Posterior vena cava (tissue), 2 donors: ENCODE results near the gene RCOR3. TPM values are rescaled to one million over a fixed set of nuclear protein-coding genes. Genes with fewer than 3 reads are reported as not detected.
"Not testable (repeated sequence)": the region's sequence is repeated elsewhere in the genome, so short reads cannot be mapped to it uniquely, and the experiment has no call there.

Source experiments
- DNase-seq: peaks from one replicate; pipeline ENCODE4 v3.0.0-alpha.2; 2020; ENCODE audit warnings: low spot score
- intact Hi-C, 2 donors: fragments of 100-400 bp; cut with DNase I; formaldehyde crosslinking; loops; one replicate each; pipeline versions ENCODE4 v1.14.1 to v1.14.2; 2022 to 2023
- total RNA-seq, 2 donors: library from RNA; stranded (reverse); fragmentation: NEBNext Ultra II Directional; extraction: Animal tissue kit (Norgen Biotek cat#: 25700); gene quantifications; one replicate each; pipeline ENCODE4 v1.2.1, GENCODE V29; 2021
- donor health status: DM: yes; HTN: yes; CAD: no.
- donor health status: DM: yes; HTN: yes; CAD: no.

RCOR3 gene
- total RNA-seq, 2 donors from 2014 or later: 39.1 to 39.5 TPM

GRCh38 chr1:211333906-211334305 lies 74.7 kb downstream of the RCOR3 start:
- DNase-seq: no peak
- intact Hi-C loops: loop anchor here in 1 of 2 donors (10.0 kb wide), 1 partner anchor 141 kb away; no protein-coding TSS in a partner anchor

GRCh38 chr1:211334986-211335385 lies 75.8 kb downstream of the RCOR3 start:
- DNase-seq: no peak
- intact Hi-C loops: loop anchor here in 1 of 2 donors (10.0 kb wide), 1 partner anchor 140 kb away; no protein-coding TSS in a partner anchor

DNA sequence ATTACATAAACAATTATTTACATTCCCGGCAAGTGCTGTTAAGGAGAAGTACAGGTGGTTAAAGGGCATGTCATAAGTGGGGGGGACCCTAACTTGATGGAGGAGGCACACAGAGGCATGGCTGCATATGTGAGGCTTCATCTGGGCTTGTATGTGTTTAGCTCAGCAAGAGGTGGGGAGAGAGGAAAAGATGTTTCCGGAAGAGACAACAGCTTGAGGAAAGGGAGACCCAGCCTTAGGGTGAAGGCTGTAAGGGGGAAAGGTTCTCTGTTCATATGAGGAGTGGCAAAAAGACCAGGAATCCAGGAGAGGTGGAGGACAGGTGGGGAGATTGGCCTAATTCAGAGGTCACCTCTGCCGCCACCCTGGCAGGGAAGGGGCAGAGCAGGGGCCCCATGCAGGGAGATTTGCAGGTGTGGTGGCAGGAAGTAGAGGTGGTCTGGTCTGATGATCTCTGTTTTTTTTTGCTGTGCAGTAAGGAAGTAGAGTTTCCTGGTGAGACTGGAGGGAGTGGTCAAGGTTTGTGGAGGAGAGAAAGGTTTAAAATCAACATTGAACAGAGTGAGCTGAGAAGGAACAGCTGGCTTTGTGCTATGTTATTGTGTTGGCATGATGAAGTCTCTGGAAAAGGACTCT lies 76.5 kb downstream of the RCOR3 start:
- DNase-seq: no peak
- intact Hi-C loops: loop anchor here in 1 of 2 donors (10.0 kb wide), 1 partner anchor 139 kb away; no protein-coding TSS in a partner anchor

GRCh38 chr1:211336161-211336560 lies 77.0 kb downstream of the RCOR3 start:
- intact Hi-C loops: loop anchor here in 1 of 2 donors (10.0 kb wide), 1 partner anchor 139 kb away; no protein-coding TSS in a partner anchor

GRCh38 chr1:211336775-211337174 lies 77.6 kb downstream of the RCOR3 start:
- intact Hi-C loops: loop anchor here in 1 of 2 donors (10.0 kb wide), 1 partner anchor 138 kb away; no protein-coding TSS in a partner anchor
- no peak for DNase-seq

More at GRCh38 chr1:211336161-211336560, 77.0 kb downstream of the RCOR3 start:
- DNase-seq: no peak

DNA sequence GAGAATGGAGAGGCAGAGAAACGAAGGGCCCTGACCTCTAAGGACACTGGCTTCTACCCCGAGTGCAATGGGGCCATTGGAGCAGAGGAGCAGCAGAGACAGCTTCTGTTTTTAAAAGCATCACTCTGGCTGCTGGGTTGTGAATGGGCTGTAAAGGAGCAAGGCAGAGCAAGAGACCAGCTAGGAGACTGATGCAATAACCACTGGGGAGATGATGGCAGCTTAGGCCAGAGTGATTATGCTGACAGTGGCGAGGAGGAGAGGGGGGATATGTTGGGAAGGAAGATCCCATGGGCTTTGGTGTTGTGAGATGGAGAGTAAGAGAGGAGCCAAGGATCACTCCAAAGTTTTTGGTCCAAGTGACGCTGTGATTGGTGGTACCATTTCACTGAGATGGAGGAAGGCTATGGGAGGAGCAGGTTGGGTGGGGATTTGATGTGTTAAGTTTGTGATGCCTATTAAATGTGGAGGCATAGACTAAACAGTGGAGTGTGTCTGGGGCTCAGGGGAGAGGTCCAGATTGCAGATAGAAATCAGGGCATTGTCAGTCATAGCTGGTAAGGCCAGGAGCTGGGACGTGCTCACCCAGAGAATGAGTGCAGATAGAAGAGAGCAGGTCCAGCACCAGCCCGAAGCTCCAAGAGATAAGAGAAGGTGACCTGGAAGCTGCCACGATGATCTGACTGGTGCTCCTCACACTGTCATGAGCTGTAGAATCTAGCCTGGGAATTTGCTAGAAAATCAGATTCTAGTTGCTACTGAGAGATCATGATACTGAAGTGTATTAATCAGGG lies 78.5 kb downstream of the RCOR3 start:
- intact Hi-C loops: loop anchor here in 1 of 2 donors (10.0 kb wide), 1 partner anchor 137 kb away; no protein-coding TSS in a partner anchor
- no peak for DNase-seq

GRCh38 chr1:211338224-211338620 lies 79.1 kb downstream of the RCOR3 start:
- DNase-seq: no peak
- intact Hi-C loops: loop anchor here in 1 of 2 donors (10.0 kb wide), 1 partner anchor 137 kb away; no protein-coding TSS in a partner anchor

DNA sequence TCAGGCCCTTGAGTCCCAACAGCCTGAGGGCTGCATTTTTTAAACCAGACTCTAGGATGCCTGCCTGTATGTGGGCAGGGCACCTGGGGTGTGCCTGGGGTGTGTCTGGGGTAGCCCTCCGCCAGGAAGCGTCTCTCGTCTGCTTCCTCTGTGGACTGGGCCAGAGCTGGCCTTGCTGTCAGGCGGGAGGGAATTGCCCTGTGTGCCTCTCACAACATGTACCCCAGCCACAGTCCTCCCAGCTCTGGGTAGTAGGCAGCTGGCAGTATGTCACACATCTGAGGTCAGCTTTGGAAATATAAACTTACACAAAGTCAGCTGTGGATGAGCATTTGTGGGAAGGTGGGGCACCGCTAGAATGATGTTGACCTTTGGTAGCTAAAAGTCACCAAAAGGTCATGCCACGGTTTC lies 80.5 kb downstream of the RCOR3 start:
- DNase-seq: no peak
- intact Hi-C loops: loop anchor here in 1 of 2 donors (10.0 kb wide), 1 partner anchor 135 kb away; no protein-coding TSS in a partner anchor

DNA sequence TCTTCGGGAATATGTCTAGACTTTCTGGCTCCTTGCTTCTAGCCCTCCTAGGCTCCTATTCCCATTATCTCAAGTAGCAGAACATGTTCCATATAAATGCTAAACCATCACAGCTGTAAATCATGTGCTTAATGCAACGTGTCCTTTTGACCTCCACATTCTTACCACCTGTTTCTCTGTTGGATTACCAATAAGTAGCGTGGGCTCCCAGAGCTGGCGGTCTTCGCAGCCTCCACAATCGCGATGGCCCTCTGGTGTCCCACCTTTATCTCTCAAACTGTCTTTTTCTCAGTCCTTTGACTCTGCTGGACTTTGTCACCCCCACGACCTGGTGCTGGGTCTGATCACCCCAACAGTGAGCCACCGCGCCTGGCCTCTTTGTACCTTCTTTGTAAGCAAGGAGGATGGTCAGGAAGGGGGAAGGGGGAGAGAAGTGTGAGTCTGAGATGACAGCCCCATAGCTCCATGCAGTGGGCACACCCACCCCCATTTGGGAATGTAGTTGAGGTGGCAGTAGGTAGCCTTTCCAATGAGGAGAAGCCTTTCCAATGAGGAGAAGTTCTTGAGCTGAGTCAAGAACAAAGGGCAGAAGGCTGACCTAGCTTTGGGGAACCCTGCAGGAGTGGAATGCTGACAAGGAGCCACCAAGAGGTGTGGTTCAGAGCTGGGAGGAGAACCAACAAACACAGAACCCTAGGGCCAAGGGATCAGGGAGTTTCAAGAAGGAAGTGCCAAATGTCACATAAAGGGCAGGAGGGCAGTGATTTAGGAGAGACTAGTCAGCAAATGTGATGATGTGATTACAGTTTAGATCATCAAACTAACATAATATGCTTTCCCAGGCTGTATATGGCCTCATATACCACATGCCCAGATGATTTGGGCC lies 81.7 kb downstream of the RCOR3 start:
- DNase-seq: no peak
- intact Hi-C loops: no loop called here

GRCh38 chr1:211341999-211342398 lies 82.8 kb downstream of the RCOR3 start:
- intact Hi-C loops: no loop called here
- no peak for DNase-seq

DNA sequence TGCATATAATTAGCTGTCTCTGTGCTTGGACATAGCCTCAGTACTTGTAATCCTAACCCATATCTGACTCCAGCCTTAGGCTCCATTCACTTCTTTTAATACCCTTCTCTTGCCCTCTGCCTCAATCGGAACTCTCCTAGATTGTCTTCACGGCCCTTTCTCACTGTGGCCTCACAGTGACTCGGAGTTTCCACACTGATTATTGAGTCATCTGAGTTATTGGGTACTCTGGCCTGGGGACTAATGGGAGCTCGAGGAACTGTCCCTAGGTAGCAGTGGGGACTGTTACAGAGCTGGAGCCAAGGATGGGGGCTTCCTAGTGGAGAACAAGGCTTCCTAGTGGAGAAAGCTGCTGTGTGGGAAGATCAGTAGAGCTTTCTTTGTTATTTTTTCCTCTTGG lies 84.4 kb downstream of the RCOR3 start:
- no peak for DNase-seq
- intact Hi-C loops: no loop called here

- intact Hi-C loops: no loop called here
- DNase-seq: no peak
Measured at GRCh38 chr1:211344152-211344618, 85.0 kb downstream of the RCOR3 start.

- no peak for DNase-seq
- intact Hi-C loops: no loop called here
Measured at GRCh38 chr1:211345719-211346118, 86.6 kb downstream of the RCOR3 start.

- DNase-seq: no peak
- intact Hi-C loops: no loop called here
Measured at GRCh38 chr1:211347077-211347844, 88.1 kb downstream of the RCOR3 start.

DNA sequence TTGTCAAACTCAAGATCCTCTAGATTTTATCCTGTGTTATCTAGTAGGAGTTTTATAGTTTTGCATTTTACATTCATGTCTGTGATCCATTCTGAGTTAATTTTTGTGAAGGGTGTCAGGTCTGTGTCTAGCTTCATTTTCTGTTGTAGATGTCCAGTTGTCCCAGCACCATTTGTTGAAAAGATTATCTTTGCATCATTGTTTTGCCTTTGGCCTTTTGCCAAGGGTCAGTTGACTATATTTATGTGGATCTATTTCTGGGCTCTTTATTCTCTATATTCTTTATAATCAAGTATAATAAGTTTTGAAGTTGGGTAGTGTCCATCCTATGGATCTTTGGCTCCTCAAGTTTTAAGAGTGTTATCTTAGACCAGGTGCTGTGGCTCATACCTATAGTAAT lies 89.4 kb downstream of the RCOR3 start:
- no peak for DNase-seq
- intact Hi-C loops: no loop called here

DNA sequence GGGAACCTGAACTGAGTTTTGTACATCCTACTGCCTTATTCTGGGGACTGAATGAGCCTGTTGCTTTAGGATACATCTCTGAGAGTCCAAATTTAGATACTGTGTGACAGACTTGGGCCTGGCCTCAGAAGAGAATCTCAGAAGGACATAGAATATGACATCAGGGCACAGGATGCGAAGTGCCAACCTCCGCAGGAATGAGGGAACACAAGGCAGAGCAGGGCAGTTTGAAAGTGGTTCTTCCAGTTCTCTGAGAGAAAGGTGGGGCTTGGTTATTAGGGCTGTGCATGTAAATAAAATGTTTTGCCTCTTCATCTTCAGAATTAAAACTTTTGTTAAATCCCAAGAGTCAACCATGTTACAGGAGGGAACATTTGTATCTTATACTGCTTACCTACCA lies 90.6 kb downstream of the RCOR3 start:
- intact Hi-C loops: no loop called here
- DNase-seq: no peak

GRCh38 chr1:211352055-211352454 lies 92.9 kb downstream of the RCOR3 start:
- intact Hi-C loops, DNase-seq: not testable (repeated sequence)

GRCh38 chr1:211352465-211352864 lies 93.3 kb downstream of the RCOR3 start:
- intact Hi-C loops: no loop called here
- no peak for DNase-seq
